GM06990 (cell line): ENCODE data around the gene UST.

Experiments
- DNase-seq: peaks from one replicate; pipeline ENCODE4 v3.0.0-alpha.2; 2011; ENCODE audit not compliant: insufficient read length; ENCODE audit errors: extremely low read depth
- H3K27me3 ChIP-seq: replicated peaks from 2 replicates; pipeline ENCODE4 v1.6.0; 2011; ENCODE audit warnings: low read length; ENCODE audit not compliant: control insufficient read depth, insufficient read depth
- H3K36me3 ChIP-seq: 2 replicates; pipeline ENCODE4 v1.5.1; 2011; ENCODE audit warnings: low read length; ENCODE audit not compliant: control insufficient read depth, insufficient read depth
- H3K4me3 ChIP-seq: replicated peaks from 2 replicates; pipeline ENCODE4 v1.5.1; 2011; ENCODE audit warnings: low read depth, mild to moderate bottlenecking, control low read depth, low read length
- CTCF ChIP-seq: IDR thresholded peaks from 2 replicates; pipeline ENCODE4 v1.5.1; 2011; ENCODE audit warnings: low read length, control low read depth, mild to moderate bottlenecking, inconsistent platforms; ENCODE audit not compliant: insufficient read depth, poor library complexity, severe bottlenecking

The UST gene

GRCh38 chr6:149079911-149080491 lies 333.2 kb downstream of the UST start:
- no peak for TF ChIP-seq CTCF
- H3K4me3 ChIP-seq, result no peak overlapping the region
- no peak for DNase-seq

GRCh38 chr6:149080511-149080910 lies 333.7 kb downstream of the UST start:
- no peak for DNase-seq
- Histone ChIP-seq H3K27me3 (no peaks in the 10 kb centered on the region), H3K4me3 (no peak overlapping the region), H3K36me3 (no peaks in the 10 kb centered on the region; the same call in 1 of the 2 replicates)
- TF ChIP-seq CTCF, result no peak

More at GRCh38 chr6:149079911-149080491, 333.2 kb downstream of the UST start:
- H3K36me3 ChIP-seq, result no peaks in the 10 kb centered on the region; the same call in 1 of the 2 replicates
- no peaks in the 10 kb centered on the region for H3K27me3 ChIP-seq

GRCh38 chr6:149081281-149081680 lies 334.5 kb downstream of the UST start:
- no peak overlapping the region for H3K4me3 ChIP-seq
- DNase-seq, result no peak
- H3K27me3 ChIP-seq, result no peaks in the 10 kb centered on the region
- H3K36me3 ChIP-seq, result no peaks in the 10 kb centered on the region; the same call in 1 of the 2 replicates
- no peak for TF ChIP-seq CTCF

- TF ChIP-seq CTCF, result peak; percentile 77
- no peak for DNase-seq
- H3K4me3 ChIP-seq, result no peak overlapping the region
- H3K27me3 ChIP-seq, result no peaks in the 10 kb centered on the region
- no peaks in the 10 kb centered on the region; the same call in 1 of the 2 replicates for H3K36me3 ChIP-seq
These were observed 335.5 kb downstream of the UST start for GRCh38 chr6:149082320-149082719.

GRCh38 chr6:149084026-149084425 lies 337.2 kb downstream of the UST start:
- no peak for DNase-seq
- TF ChIP-seq CTCF, result no peak
- H3K36me3 ChIP-seq, result no peaks in the 10 kb centered on the region
- no peaks in the 10 kb centered on the region for H3K27me3 ChIP-seq
- H3K4me3 ChIP-seq, result no peak overlapping the region
